ENCODE results near the gene LTA. TPM values are rescaled to one million over a fixed set of nuclear protein-coding genes. Genes with fewer than 3 reads are reported as not detected.

LTA gene
- total RNA-seq, 1 donor from 2014 or later: 622 TPM

DNA sequence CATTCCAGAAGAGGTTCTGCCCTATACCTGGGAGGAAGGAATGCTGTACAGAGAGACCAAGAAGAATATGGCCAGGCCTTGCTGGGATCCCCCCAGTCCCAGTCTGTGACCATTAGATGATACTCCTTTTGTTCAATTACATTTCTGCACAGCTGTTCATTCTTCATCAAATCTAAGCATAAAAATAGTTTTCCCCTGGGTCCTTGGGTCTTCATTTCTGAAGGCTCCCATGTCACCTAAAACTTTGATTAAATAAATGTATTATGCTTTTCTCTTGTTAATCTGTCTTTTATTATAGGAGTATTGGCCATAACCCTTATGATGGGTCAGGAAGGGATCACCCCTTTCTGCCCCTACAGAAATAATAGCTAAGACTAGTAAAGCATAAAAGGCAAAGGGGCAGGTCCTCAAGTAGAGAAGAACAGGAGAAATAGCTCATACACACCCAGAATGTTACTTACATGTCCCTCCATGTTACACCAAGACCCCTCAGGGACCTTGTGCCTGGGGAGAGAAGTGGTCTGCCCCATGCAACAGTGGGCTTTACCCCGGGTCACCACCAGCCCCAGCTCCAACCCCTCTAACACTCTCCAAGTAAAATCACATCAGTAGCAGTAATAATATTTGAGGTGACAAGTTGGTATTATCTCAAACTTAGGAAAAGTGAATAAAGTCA, 2.1 kb upstream of the LTA start:
- intact Hi-C loops (cut with micrococcal nuclease): loop anchor here (10.0 kb wide), 2 partner anchors 255 to 755 kb away; partner anchors contain the start of gene HSPA1B
- Mint-ChIP-seq H3K4me1 (peaks cover 73% of the 10 kb centered on the region), H3K9me3 (no peaks in the 10 kb centered on the region), H3K4me3 (peak overlapping the region; percentile 38), H3K27ac (no peak overlapping the region), H3K36me3 (ENCODE audit: low read depth) (peaks cover 25% of the 10 kb centered on the region), H3K27me3 (peaks cover 7% of the 10 kb centered on the region)
- peak; percentile 61 for DNase-seq

DNA sequence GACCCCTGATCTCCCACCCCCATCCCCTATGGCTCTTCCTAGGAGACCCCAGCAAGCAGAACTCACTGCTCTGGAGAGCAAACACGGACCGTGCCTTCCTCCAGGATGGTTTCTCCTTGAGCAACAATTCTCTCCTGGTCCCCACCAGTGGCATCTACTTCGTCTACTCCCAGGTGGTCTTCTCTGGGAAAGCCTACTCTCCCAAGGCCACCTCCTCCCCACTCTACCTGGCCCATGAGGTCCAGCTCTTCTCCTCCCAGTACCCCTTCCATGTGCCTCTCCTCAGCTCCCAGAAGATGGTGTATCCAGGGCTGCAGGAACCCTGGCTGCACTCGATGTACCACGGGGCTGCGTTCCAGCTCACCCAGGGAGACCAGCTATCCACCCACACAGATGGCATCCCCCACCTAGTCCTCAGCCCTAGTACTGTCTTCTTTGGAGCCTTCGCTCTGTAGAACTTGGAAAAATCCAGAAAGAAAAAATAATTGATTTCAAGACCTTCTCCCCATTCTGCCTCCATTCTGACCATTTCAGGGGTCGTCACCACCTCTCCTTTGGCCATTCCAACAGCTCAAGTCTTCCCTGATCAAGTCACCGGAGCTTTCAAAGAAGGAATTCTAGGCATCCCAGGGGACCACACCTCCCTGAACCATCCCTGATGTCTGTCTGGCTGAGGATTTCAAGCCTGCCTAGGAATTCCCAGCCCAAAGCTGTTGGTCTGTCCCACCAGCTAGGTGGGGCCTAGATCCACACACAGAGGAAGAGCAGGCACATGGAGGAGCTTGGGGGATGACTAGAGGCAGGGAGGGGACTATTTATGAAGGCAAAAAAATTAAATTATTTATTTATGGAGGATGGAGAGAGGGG, 1.4 kb downstream of the LTA start:
- Mint-ChIP-seq H3K27me3 (peaks cover 2% of the 10 kb centered on the region), H3K27ac (peak overlapping the region; percentile 99), H3K9me3 (no peaks in the 10 kb centered on the region), H3K4me1 (peaks cover 78% of the 10 kb centered on the region), H3K36me3 (ENCODE audit: low read depth) (peaks cover 49% of the 10 kb centered on the region), H3K4me3 (peak overlapping the region; percentile 99)
- DNase-seq: no peak
- intact Hi-C loops (cut with micrococcal nuclease): loop anchor here (2.0 to 10.0 kb wide), 3 partner anchors 15 to 759 kb away; partner anchors contain the start of gene HSPA1B

DNA sequence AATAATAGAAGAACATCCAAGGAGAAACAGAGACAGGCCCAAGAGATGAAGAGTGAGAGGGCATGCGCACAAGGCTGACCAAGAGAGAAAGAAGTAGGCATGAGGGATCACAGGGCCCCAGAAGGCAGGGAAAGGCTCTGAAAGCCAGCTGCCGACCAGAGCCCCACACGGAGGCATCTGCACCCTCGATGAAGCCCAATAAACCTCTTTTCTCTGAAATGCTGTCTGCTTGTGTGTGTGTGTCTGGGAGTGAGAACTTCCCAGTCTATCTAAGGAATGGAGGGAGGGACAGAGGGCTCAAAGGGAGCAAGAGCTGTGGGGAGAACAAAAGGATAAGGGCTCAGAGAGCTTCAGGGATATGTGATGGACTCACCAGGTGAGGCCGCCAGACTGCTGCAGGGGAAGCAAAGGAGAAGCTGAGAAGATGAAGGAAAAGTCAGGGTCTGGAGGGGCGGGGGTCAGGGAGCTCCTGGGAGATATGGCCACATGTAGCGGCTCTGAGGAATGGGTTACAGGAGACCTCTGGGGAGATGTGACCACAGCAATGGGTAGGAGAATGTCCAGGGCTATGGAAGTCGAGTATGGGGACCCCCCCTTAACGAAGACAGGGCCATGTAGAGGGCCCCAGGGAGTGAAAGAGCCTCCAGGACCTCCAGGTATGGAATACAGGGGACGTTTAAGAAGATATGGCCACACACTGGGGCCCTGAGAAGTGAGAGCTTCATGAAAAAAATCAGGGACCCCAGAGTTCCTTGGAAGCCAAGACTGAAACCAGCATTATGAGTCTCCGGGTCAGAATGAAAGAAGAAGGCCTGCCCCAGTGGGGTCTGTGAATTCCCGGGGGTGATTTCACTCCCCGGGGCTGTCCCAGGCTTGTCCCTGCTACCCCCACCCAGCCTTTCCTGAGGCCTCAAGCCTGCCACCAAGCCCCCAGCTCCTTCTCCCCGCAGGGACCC, 2.3 kb downstream of the LTA start:
- Mint-ChIP-seq H3K9me3 (no peaks in the 10 kb centered on the region), H3K4me3 (peak overlapping the region; percentile 99), H3K27ac (peak overlapping the region; percentile 99), H3K36me3 (ENCODE audit: low read depth) (peaks cover 58% of the 10 kb centered on the region), H3K4me1 (peaks cover 78% of the 10 kb centered on the region), H3K27me3 (no peaks in the 10 kb centered on the region)
- intact Hi-C loops (cut with micrococcal nuclease): loop anchor here (1.0 to 10.0 kb wide), 4 partner anchors 16 to 760 kb away; partner anchors contain the start of genes HSPA1B and NFKBIL1
- peak; percentile 68 for DNase-seq

DNA sequence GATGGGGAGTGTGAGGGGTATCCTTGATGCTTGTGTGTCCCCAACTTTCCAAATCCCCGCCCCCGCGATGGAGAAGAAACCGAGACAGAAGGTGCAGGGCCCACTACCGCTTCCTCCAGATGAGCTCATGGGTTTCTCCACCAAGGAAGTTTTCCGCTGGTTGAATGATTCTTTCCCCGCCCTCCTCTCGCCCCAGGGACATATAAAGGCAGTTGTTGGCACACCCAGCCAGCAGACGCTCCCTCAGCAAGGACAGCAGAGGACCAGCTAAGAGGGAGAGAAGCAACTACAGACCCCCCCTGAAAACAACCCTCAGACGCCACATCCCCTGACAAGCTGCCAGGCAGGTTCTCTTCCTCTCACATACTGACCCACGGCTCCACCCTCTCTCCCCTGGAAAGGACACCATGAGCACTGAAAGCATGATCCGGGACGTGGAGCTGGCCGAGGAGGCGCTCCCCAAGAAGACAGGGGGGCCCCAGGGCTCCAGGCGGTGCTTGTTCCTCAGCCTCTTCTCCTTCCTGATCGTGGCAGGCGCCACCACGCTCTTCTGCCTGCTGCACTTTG, 3.3 kb downstream of the LTA start, which contains the start of gene TNF:
Gene TNF (plus strand): TSS at position 231 of the 567 bp plus-strand sequence. CDS start 177 bp downstream, at position 408.
- Mint-ChIP-seq H3K9me3 (no peaks in the 10 kb centered on the region), H3K4me1 (peaks cover 78% of the 10 kb centered on the region), H3K27me3 (no peaks in the 10 kb centered on the region), H3K36me3 (ENCODE audit: low read depth) (peaks cover 68% of the 10 kb centered on the region), H3K27ac (peak within 1 kb of the TSS; percentile 99), H3K4me3 (peak within 1 kb of the TSS; percentile 99)
- peak; percentile 96 for DNase-seq
- intact Hi-C loops (cut with micrococcal nuclease): loop anchor here (1.0 to 10.0 kb wide), 4 partner anchors 17 to 761 kb away; partner anchors contain the start of genes HSPA1B and NFKBIL1

DNA sequence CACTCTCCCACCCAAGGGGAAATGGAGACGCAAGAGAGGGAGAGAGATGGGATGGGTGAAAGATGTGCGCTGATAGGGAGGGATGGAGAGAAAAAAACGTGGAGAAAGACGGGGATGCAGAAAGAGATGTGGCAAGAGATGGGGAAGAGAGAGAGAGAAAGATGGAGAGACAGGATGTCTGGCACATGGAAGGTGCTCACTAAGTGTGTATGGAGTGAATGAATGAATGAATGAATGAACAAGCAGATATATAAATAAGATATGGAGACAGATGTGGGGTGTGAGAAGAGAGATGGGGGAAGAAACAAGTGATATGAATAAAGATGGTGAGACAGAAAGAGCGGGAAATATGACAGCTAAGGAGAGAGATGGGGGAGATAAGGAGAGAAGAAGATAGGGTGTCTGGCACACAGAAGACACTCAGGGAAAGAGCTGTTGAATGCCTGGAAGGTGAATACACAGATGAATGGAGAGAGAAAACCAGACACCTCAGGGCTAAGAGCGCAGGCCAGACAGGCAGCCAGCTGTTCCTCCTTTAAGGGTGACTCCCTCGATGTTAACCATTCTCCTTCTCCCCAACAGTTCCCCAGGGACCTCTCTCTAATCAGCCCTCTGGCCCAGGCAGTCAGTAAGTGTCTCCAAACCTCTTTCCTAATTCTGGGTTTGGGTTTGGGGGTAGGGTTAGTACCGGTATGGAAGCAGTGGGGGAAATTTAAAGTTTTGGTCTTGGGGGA, 4.0 kb downstream of the LTA start:
- H3K4me1 Mint-ChIP-seq: peaks cover 78% of the 10 kb centered on the region
- DNase-seq: peak; percentile 71
- intact Hi-C loops (cut with micrococcal nuclease): loop anchor here (1.0 to 10.0 kb wide), 4 partner anchors 17 to 761 kb away; partner anchors contain the start of genes HSPA1B and NFKBIL1
- H3K27ac Mint-ChIP-seq: peak overlapping the region; percentile 99
- H3K9me3 Mint-ChIP-seq: no peaks in the 10 kb centered on the region
- no peaks in the 10 kb centered on the region for H3K27me3 Mint-ChIP-seq
- peak overlapping the region; percentile 99 for H3K4me3 Mint-ChIP-seq
- H3K36me3 Mint-ChIP-seq (ENCODE audit: low read depth): peaks cover 74% of the 10 kb centered on the region

DNA sequence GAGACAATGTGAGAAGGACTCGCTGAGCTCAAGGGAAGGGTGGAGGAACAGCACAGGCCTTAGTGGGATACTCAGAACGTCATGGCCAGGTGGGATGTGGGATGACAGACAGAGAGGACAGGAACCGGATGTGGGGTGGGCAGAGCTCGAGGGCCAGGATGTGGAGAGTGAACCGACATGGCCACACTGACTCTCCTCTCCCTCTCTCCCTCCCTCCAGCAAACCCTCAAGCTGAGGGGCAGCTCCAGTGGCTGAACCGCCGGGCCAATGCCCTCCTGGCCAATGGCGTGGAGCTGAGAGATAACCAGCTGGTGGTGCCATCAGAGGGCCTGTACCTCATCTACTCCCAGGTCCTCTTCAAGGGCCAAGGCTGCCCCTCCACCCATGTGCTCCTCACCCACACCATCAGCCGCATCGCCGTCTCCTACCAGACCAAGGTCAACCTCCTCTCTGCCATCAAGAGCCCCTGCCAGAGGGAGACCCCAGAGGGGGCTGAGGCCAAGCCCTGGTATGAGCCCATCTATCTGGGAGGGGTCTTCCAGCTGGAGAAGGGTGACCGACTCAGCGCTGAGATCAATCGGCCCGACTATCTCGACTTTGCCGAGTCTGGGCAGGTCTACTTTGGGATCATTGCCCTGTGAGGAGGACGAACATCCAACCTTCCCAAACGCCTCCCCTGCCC, 4.9 kb downstream of the LTA start:
- intact Hi-C loops (cut with micrococcal nuclease): loop anchor here (10.0 kb wide), 2 partner anchors 248 to 762 kb away; partner anchors contain the start of gene HSPA1B
- H3K4me3 Mint-ChIP-seq: peak overlapping the region; percentile 99
- DNase-seq: peak; percentile 89
- H3K27me3 Mint-ChIP-seq: no peaks in the 10 kb centered on the region
- H3K27ac Mint-ChIP-seq: peak overlapping the region; percentile 99
- peaks cover 80% of the 10 kb centered on the region for H3K36me3 Mint-ChIP-seq (ENCODE audit: low read depth)
- no peaks in the 10 kb centered on the region for H3K9me3 Mint-ChIP-seq
- H3K4me1 Mint-ChIP-seq: peaks cover 71% of the 10 kb centered on the region

DNA sequence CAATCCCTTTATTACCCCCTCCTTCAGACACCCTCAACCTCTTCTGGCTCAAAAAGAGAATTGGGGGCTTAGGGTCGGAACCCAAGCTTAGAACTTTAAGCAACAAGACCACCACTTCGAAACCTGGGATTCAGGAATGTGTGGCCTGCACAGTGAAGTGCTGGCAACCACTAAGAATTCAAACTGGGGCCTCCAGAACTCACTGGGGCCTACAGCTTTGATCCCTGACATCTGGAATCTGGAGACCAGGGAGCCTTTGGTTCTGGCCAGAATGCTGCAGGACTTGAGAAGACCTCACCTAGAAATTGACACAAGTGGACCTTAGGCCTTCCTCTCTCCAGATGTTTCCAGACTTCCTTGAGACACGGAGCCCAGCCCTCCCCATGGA, 5.5 kb downstream of the LTA start:
- intact Hi-C loops (cut with micrococcal nuclease): loop anchor here (10.0 kb wide), 2 partner anchors 247 to 763 kb away; partner anchors contain the start of gene HSPA1B
- Mint-ChIP-seq H3K4me1 (peaks cover 70% of the 10 kb centered on the region), H3K4me3 (peak overlapping the region; percentile 99), H3K27ac (peak overlapping the region; percentile 99), H3K9me3 (no peaks in the 10 kb centered on the region), H3K36me3 (ENCODE audit: low read depth) (peaks cover 79% of the 10 kb centered on the region), H3K27me3 (no peaks in the 10 kb centered on the region)
- peak; percentile 60 for DNase-seq

DNA sequence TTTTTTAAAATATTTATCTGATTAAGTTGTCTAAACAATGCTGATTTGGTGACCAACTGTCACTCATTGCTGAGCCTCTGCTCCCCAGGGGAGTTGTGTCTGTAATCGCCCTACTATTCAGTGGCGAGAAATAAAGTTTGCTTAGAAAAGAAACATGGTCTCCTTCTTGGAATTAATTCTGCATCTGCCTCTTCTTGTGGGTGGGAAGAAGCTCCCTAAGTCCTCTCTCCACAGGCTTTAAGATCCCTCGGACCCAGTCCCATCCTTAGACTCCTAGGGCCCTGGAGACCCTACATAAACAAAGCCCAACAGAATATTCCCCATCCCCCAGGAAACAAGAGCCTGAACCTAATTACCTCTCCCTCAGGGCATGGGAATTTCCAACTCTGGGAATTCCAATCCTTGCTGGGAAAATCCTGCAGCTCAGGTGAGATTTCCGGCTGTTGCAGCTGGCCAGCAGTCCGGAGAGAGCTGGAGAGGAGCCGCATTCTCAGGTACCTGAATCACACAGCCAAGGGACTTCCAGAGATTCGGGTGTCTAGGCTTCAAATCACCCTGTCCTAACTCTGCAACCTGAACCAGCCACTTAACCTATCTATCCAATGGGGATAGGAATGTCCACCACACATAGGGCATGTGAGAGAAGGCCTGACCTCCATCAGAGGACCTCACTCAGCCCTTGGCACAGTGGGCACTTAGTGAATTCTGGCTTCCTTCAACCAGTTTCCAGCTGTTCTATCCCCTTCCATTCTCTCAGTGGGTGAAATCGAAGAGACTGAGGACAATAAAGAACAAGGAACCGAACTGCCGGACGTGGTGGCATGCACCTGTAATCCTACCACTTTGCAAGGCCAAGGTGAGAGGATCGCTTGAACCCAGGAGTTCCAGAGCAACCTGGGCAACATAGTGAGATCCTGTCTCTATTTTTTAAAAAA, 6.4 kb downstream of the LTA start:
- no peaks in the 10 kb centered on the region for H3K27me3 Mint-ChIP-seq
- peak overlapping the region; percentile 91 for H3K27ac Mint-ChIP-seq
- peak; percentile 71 for DNase-seq
- H3K4me1 Mint-ChIP-seq: peaks cover 68% of the 10 kb centered on the region
- peak overlapping the region; percentile 94 for H3K4me3 Mint-ChIP-seq
- intact Hi-C loops (cut with micrococcal nuclease): loop anchor here (10.0 kb wide), 2 partner anchors 246 to 764 kb away; partner anchors contain the start of gene HSPA1B
- peaks cover 73% of the 10 kb centered on the region for H3K36me3 Mint-ChIP-seq (ENCODE audit: low read depth)
- no peaks in the 10 kb centered on the region for H3K9me3 Mint-ChIP-seq

DNA sequence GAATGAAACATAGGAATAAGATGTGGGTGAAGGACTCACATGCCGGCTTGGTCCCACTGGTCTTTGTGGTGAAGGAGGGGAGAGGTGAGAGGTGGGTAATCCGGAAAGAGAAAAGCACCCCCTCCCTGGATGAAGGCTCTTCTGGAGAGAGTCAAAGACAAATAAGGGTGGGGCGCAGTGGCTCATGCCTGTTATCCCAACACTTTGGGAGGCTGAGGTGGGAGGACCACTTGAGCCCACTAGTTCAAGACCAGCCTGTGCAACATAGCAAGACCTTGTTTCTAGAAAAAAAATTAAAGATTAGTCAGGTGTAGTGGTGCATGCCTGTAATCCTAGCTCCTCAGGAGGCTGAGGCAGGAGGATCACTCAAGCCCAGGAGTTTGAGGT, 7.0 kb downstream of the LTA start:
- Mint-ChIP-seq H3K27ac (peak overlapping the region; percentile 91), H3K27me3 (no peaks in the 10 kb centered on the region), H3K9me3 (no peaks in the 10 kb centered on the region), H3K36me3 (ENCODE audit: low read depth) (peaks cover 69% of the 10 kb centered on the region), H3K4me3 (peak overlapping the region; percentile 94), H3K4me1 (peaks cover 67% of the 10 kb centered on the region)
- intact Hi-C loops (cut with micrococcal nuclease): loop anchor here (10.0 kb wide), 2 partner anchors 246 to 764 kb away; partner anchors contain the start of gene HSPA1B
- DNase-seq: peak; percentile 73

DNA sequence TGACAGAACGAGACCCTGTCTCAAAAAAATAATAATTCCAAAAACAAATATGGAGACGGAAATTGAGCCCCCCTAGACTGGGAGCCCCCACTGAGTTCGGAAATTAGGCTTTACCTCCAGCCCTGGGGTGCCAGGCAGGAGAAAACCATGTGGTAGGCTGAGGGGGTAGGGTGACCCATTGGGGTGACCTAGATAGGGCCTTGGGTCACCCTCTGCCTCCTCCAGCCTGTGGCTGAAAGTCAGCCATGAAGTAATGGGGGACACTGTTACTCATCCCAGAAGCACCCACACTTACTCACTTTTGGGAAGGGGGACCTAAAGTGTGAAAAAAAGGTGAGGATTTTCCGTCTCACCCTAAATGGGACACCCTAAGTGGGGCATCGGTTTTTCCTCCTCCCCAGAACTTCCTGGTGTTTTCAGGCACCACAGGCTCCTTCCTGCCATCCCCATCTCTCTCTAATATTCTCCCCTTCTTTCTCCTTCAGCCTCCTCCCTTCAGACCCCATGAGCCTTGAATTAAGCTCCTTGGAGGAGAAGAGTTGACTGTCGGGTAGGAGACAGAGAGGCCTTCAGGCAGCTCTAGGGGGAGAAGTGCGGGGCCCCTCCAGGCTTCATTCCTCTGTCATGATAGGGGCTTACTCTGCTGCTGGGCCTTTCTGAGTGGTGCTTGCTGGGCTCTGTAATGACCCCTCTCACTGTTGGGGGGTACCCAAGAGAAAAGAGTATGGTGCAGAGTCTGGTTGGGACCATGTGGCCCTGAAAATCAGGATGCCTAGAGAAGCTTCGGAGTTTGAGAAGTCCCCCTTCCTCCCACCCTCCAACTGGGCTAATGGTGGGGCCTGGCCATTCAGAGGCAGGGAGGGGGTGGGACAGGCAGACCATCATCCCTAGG, 7.7 kb downstream of the LTA start:
- peaks cover 65% of the 10 kb centered on the region for H3K36me3 Mint-ChIP-seq (ENCODE audit: low read depth)
- H3K4me3 Mint-ChIP-seq: peak overlapping the region; percentile 94
- DNase-seq: peak; percentile 73
- H3K27ac Mint-ChIP-seq: peak overlapping the region; percentile 91
- H3K27me3 Mint-ChIP-seq: no peaks in the 10 kb centered on the region
- H3K9me3 Mint-ChIP-seq: no peaks in the 10 kb centered on the region
- peaks cover 65% of the 10 kb centered on the region for H3K4me1 Mint-ChIP-seq
- intact Hi-C loops (cut with micrococcal nuclease): loop anchor here (1.0 to 10.0 kb wide), 6 partner anchors 7 to 765 kb away; partner anchors contain the start of genes CLIC1, HSPA1B, LTA and PRRC2A
